RWPE2 (cell line): Measurements from ENCODE around the gene SLC35F6.
A peak's percentile ranks its signal among the peaks of the same experiment; 100 is the strongest.

Source experiments
- ATAC-seq: fragments of 200-7000 bp; cut with Tn5 transposase; 3 replicates; pipeline ENCODE4 v1.9.1; 2021; ENCODE audit warnings: low read depth
- DNase-seq: peaks from one replicate; pipeline ENCODE4 v3.0.0-alpha.2; 2020; ENCODE audit warnings: low spot score
- H3K27ac ChIP-seq: fragments of 450-650 bp; 2 replicates; pipeline ENCODE4 v1.5.1; 2017; ENCODE audit warnings: mild to moderate bottlenecking; ENCODE audit not compliant: poor library complexity, severe bottlenecking
- H3K27me3 ChIP-seq: fragments of 250-450 bp; sonication (Bioruptor Pico); 2 replicates; pipeline ENCODE4 v1.5.1; 2021; ENCODE audit warnings: mild to moderate bottlenecking, moderate library complexity; ENCODE audit not compliant: insufficient read depth, poor library complexity, severe bottlenecking
- H3K36me3 ChIP-seq: fragments of 250-450 bp; sonication (Bioruptor Pico); 2 replicates; pipeline ENCODE4 v1.5.1; 2020; ENCODE audit warnings: low read depth, mild to moderate bottlenecking, moderate library complexity
- H3K4me1 ChIP-seq: fragments of 250-450 bp; sonication (Bioruptor Pico); 2 replicates; pipeline ENCODE4 v1.5.1; 2021; ENCODE audit warnings: mild to moderate bottlenecking, moderate library complexity; ENCODE audit not compliant: insufficient read depth, poor library complexity, severe bottlenecking
- H3K4me3 ChIP-seq: fragments of 250-450 bp; sonication (Bioruptor Pico); 2 replicates; pipeline ENCODE4 v1.5.1; 2021; ENCODE audit warnings: mild to moderate bottlenecking, moderate library complexity; ENCODE audit not compliant: severe bottlenecking
- H3K9me3 ChIP-seq: fragments of 250-450 bp; sonication (Bioruptor Pico); 2 replicates; pipeline ENCODE4 v1.5.1; 2021; ENCODE audit warnings: mild to moderate bottlenecking, moderate library complexity; ENCODE audit not compliant: severe bottlenecking
- CTCF ChIP-seq: fragments of 450-650 bp; IDR thresholded peaks from one replicate; pipeline ENCODE4 v1.5.1; 2017; ENCODE audit warnings: mild to moderate bottlenecking, moderate library complexity; ENCODE audit not compliant: poor library complexity, severe bottlenecking

Gene SLC35F6

GRCh38 chr2:26763019-26763418, 1.1 kb upstream of the SLC35F6 start:
- ATAC-seq (no peak), DNase-seq (no peak)
- Histone ChIP-seq H3K27ac (no peak overlapping the region), H3K9me3 (no peaks in the 10 kb centered on the region), H3K4me1 (peaks cover 23% of the 10 kb centered on the region), H3K27me3 (no peaks in the 10 kb centered on the region), H3K36me3 (peaks cover 14% of the 10 kb centered on the region), H3K4me3 (no peak overlapping the region)
- TF ChIP-seq CTCF = no peak

GRCh38 chr2:26764906-26765305, 822 bp downstream of the SLC35F6 start:
- TF ChIP-seq CTCF = no peak
- Histone ChIP-seq H3K4me3 (peak overlapping the region; percentile 69), H3K9me3 (no peaks in the 10 kb centered on the region), H3K27me3 (no peaks in the 10 kb centered on the region), H3K36me3 (peaks cover 20% of the 10 kb centered on the region), H3K27ac (peak overlapping the region; percentile 45), H3K4me1 (peaks cover 25% of the 10 kb centered on the region)
- no peak for ATAC-seq
- no peak for DNase-seq

GRCh38 chr2:26765475-26766200, 1.6 kb downstream of the SLC35F6 start:
- no peak for DNase-seq
- H3K4me1 ChIP-seq = peaks cover 31% of the 10 kb centered on the region
- TF ChIP-seq CTCF = no peak
- no peak for ATAC-seq
- H3K27ac ChIP-seq = peak overlapping the region; percentile 45
- H3K27me3 ChIP-seq = no peaks in the 10 kb centered on the region
- peak overlapping the region; percentile 69 for H3K4me3 ChIP-seq
- H3K9me3 ChIP-seq = no peaks in the 10 kb centered on the region
- peaks cover 22% of the 10 kb centered on the region for H3K36me3 ChIP-seq

- ATAC-seq = no peak
These were observed 3.0 kb downstream of the SLC35F6 start for GRCh38 chr2:26767129-26767528.

More at GRCh38 chr2:26767129-26767528, 3.0 kb downstream of the SLC35F6 start:
- Histone ChIP-seq H3K36me3 (peaks cover 25% of the 10 kb centered on the region), H3K27ac (peak overlapping the region; percentile 45), H3K9me3 (no peaks in the 10 kb centered on the region), H3K4me1 (peaks cover 46% of the 10 kb centered on the region), H3K27me3 (no peaks in the 10 kb centered on the region), H3K4me3 (no peak overlapping the region)
- no peak for TF ChIP-seq CTCF
- DNase-seq = no peak
